ENCODE data around the gene RNF123. TPM values are rescaled to one million over a fixed set of nuclear protein-coding genes. Genes with fewer than 3 reads are reported as not detected.

The RNF123 gene
- total RNA-seq, 2 donors from 2014 or later = 28.3 to 29.4 TPM

- no peaks in the 10 kb centered on the region for H3K9me3 ChIP-seq
- no peak for ATAC-seq (ENCODE audit: insufficient number of reproducible peaks, low FRiP score, low read depth)
- no peak overlapping the region for H3K4me3 ChIP-seq
- H3K27me3 ChIP-seq (replicated peaks; ENCODE audit: insufficient read depth) = no peaks in the 10 kb centered on the region
- no peak overlapping the region for H3K27ac ChIP-seq
- H3K4me1 ChIP-seq (ENCODE audit: control insufficient read depth in 1 of 2, low read depth in 2 of 2) = no peaks in the 10 kb centered on the region
- DNase-seq (ENCODE audit: low spot score) = no peak
- TF ChIP-seq, protein P1, sequence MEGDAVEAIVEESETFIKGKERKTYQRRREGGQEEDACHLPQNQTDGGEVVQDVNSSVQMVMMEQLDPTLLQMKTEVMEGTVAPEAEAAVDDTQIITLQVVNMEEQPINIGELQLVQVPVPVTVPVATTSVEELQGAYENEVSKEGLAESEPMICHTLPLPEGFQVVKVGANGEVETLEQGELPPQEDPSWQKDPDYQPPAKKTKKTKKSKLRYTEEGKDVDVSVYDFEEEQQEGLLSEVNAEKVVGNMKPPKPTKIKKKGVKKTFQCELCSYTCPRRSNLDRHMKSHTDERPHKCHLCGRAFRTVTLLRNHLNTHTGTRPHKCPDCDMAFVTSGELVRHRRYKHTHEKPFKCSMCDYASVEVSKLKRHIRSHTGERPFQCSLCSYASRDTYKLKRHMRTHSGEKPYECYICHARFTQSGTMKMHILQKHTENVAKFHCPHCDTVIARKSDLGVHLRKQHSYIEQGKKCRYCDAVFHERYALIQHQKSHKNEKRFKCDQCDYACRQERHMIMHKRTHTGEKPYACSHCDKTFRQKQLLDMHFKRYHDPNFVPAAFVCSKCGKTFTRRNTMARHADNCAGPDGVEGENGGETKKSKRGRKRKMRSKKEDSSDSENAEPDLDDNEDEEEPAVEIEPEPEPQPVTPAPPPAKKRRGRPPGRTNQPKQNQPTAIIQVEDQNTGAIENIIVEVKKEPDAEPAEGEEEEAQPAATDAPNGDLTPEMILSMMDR (IDR thresholded peaks at IDR 0.05) = no peak
- H3K36me3 ChIP-seq = peaks cover 32% of the 10 kb centered on the region
These were observed 14.6 kb downstream of the RNF123 start for GRCh38 chr3:49703956-49704355.

GRCh38 chr3:49704629-49705028, 15.3 kb downstream of the RNF123 start:
- TF ChIP-seq, protein P1 (IDR thresholded peaks at IDR 0.05) = no peak
- Histone ChIP-seq H3K4me1 (ENCODE audit: control insufficient read depth in 1 of 2, low read depth in 2 of 2) (no peaks in the 10 kb centered on the region), H3K4me3 (no peak overlapping the region), H3K9me3 (no peaks in the 10 kb centered on the region), H3K27ac (no peak overlapping the region), H3K27me3 (replicated peaks; ENCODE audit: insufficient read depth) (no peaks in the 10 kb centered on the region), H3K36me3 (peaks cover 31% of the 10 kb centered on the region)
- DNase-seq (ENCODE audit: low spot score) (no peak), ATAC-seq (ENCODE audit: insufficient number of reproducible peaks, low FRiP score, low read depth) (no peak)

DNA sequence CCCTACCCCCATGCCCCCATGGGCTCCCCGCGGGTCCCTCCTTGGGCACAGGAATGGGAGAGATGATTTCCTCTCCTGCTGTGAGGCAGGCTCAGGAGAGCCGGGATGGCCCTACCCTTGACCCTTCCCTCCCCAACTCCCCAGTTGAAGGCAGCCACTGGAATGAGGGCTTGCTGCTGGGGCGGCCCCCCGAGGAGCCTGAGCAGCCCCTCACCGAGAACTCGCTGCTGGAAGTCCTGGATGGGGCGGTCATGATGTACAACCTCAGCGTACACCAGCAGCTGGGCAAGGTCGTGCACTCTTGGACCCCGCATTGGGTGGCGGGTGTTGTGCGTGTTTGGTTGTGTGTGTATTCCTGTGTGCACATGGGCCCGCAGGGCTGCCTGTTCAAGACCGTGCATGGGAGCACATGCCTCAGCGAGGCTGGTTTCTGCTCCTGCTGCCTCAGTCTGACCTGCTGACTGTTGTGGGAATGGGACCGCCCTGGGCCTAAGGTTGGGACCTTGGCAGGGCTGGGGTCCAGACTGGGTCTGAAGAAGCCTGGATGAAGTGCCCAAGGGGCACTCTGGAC, 16.1 kb downstream of the RNF123 start:
- H3K9me3 ChIP-seq = no peaks in the 10 kb centered on the region
- no peak for ATAC-seq (ENCODE audit: insufficient number of reproducible peaks, low FRiP score, low read depth)
- TF ChIP-seq, protein P1 (IDR thresholded peaks at IDR 0.05) = no peak

DNA sequence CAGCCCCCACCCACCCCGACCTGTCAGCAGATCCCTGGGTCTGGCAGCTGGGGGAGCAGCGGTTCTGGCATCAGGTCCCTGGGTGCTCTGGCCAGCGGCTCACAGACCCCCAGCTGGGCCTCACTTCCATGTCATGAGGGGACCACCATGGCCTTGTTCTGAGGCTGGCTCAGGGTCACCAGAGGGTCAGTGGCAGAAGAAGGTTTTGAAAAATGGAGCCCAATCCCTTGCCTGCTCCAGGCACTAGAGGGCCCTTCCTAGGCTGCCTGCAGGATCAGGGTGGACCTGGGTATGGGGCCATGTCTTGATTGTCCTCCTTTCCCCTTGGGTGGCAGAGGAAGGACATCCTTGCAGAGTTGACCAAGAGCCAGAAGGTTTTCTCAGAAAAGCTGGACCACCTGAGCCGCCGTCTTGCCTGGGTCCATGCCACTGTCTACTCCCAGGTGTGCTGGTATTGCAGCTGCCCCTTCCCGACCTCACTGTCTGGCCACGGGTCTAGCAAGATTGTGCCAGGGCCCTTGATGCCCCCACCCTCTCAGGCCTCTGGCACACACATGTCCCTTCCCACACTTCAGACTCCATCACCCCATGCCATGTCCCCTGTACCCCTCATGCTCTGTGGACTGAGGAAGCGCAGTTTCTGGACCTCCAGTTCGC, 17.2 kb downstream of the RNF123 start:
- H3K4me1 ChIP-seq (ENCODE audit: control insufficient read depth in 1 of 2, low read depth in 2 of 2) = no peaks in the 10 kb centered on the region
- TF ChIP-seq, protein P1 (IDR thresholded peaks at IDR 0.05) = no peak
- peaks cover 34% of the 10 kb centered on the region for H3K36me3 ChIP-seq
- H3K27me3 ChIP-seq (replicated peaks; ENCODE audit: insufficient read depth) = no peaks in the 10 kb centered on the region
- H3K4me3 ChIP-seq = no peak overlapping the region
- no peak for ATAC-seq (ENCODE audit: insufficient number of reproducible peaks, low FRiP score, low read depth)
- no peak overlapping the region for H3K27ac ChIP-seq
- DNase-seq (ENCODE audit: low spot score) = no peak
- H3K9me3 ChIP-seq = no peaks in the 10 kb centered on the region

More for the DNA sequence above, 16.1 kb downstream of the RNF123 start:
- Histone ChIP-seq H3K4me3 (no peak overlapping the region), H3K27me3 (replicated peaks; ENCODE audit: insufficient read depth) (no peaks in the 10 kb centered on the region), H3K27ac (no peak overlapping the region), H3K4me1 (ENCODE audit: control insufficient read depth in 1 of 2, low read depth in 2 of 2) (no peaks in the 10 kb centered on the region), H3K36me3 (peaks cover 29% of the 10 kb centered on the region)
- no peak for DNase-seq (ENCODE audit: low spot score)

DNA sequence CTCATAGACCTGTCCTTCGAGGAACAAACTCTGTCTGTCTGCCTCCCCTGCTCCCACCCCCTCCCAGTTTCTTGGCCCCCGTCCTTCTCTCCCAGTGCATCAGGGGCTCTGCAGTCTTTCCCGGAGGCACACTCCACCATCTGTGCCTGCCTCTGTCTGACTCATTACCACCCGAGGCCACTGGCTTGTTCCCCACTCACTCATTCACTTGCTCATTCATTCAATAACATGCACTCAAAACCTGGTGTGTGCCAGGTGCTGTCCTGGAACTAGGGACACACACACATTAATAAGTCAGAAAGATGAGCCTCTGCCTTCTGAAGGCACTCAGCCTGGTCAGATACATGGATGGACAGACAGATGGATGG, 17.7 kb downstream of the RNF123 start:
- peaks cover 32% of the 10 kb centered on the region for H3K36me3 ChIP-seq
- TF ChIP-seq, protein P1 (IDR thresholded peaks at IDR 0.05) = no peak
- no peak overlapping the region for H3K4me3 ChIP-seq
- no peak for ATAC-seq (ENCODE audit: insufficient number of reproducible peaks, low FRiP score, low read depth)
- no peaks in the 10 kb centered on the region for H3K4me1 ChIP-seq (ENCODE audit: control insufficient read depth in 1 of 2, low read depth in 2 of 2)
- H3K27me3 ChIP-seq (replicated peaks; ENCODE audit: insufficient read depth) = no peaks in the 10 kb centered on the region
- H3K27ac ChIP-seq = no peak overlapping the region
- DNase-seq (ENCODE audit: low spot score) = no peak
- no peaks in the 10 kb centered on the region for H3K9me3 ChIP-seq

Measured in thoracic aorta (tissue), 2 donors.